ENCODE results near the gene DPM1.
"Not testable (repeated sequence)": the region's sequence is repeated elsewhere in the genome, so short reads cannot be mapped to it uniquely, and the experiment has no call there.

DPM1 gene

GRCh38 chr20:50980851-50981713 lies 22.8 kb upstream of the DPM1 start:
- in situ Hi-C loops (cut with HindIII; ENCODE audit: low sequenced_read_pairs), result no loop called here
- peak; percentile 78 for DNase-seq (ENCODE audit: low read depth, low spot score)
- TF ChIP-seq CTCF (IDR thresholded peaks at IDR 0.05; ENCODE audit: low read depth, low read length), result peak; percentile 82
- H3K4me3 ChIP-seq (ENCODE audit: low read depth, low read length), result no peak overlapping the region

- in situ Hi-C loops (cut with HindIII; ENCODE audit: low sequenced_read_pairs), result no loop called here
- DNase-seq (ENCODE audit: low read depth, low spot score), result peak; percentile 99
- TF ChIP-seq CTCF (IDR thresholded peaks at IDR 0.05; ENCODE audit: low read depth, low read length), result no peak
- H3K4me3 ChIP-seq (ENCODE audit: low read depth, low read length), result no peak overlapping the region
Observed at GRCh38 chr20:50980071-50980681, 21.8 kb upstream of the DPM1 start.

- DNase-seq (ENCODE audit: low read depth, low spot score); H3K4me3 ChIP-seq (ENCODE audit: low read depth, low read length); in situ Hi-C loops (cut with HindIII; ENCODE audit: low sequenced_read_pairs): not testable (repeated sequence)
Observed at GRCh38 chr20:50978533-50978932, 20.2 kb upstream of the DPM1 start.

GRCh38 chr20:50977066-50978021 lies 19.0 kb upstream of the DPM1 start:
- no peak overlapping the region for H3K4me3 ChIP-seq (ENCODE audit: low read depth, low read length)
- TF ChIP-seq CTCF (IDR thresholded peaks at IDR 0.05; ENCODE audit: low read depth, low read length), result no peak
- no peak for DNase-seq (ENCODE audit: low read depth, low spot score)
- in situ Hi-C loops (cut with HindIII; ENCODE audit: low sequenced_read_pairs), result no loop called here

GRCh38 chr20:50975701-50976330 lies 17.5 kb upstream of the DPM1 start:
- no peak overlapping the region for H3K4me3 ChIP-seq (ENCODE audit: low read depth, low read length)
- in situ Hi-C loops (cut with HindIII; ENCODE audit: low sequenced_read_pairs), result no loop called here
- TF ChIP-seq CTCF (IDR thresholded peaks at IDR 0.05; ENCODE audit: low read depth, low read length), result no peak
- no peak for DNase-seq (ENCODE audit: low read depth, low spot score)

GRCh38 chr20:50969912-50970311 lies 11.6 kb upstream of the DPM1 start:
- DNase-seq (ENCODE audit: low read depth, low spot score), result no peak
- no peak for TF ChIP-seq CTCF (IDR thresholded peaks at IDR 0.05; ENCODE audit: low read depth, low read length)
- H3K4me3 ChIP-seq (ENCODE audit: low read depth, low read length), result no peak overlapping the region
- in situ Hi-C loops (cut with HindIII; ENCODE audit: low sequenced_read_pairs), result no loop called here
